Superior temporal gyrus (tissue), 1 donor: Measurements from ENCODE around the gene C11orf58.
A peak's percentile ranks its signal among the peaks of the same experiment; 100 is the strongest.

Experiments used
- DNase-seq: peaks from one replicate; pipeline ENCODE4 v3.0.0-alpha.2; 2016; ENCODE audit errors: extremely low spot score

C11orf58 gene

GRCh38 chr11:16738193-16738946, at the start of gene C11orf58:
Gene C11orf58 (plus strand): TSS chr11:16738647. CDS start chr11:16738779, 132 bp downstream.
- peak; percentile 99 for DNase-seq

- DNase-seq, result no peak
These were observed 48.4 kb upstream of the C11orf58 start for GRCh38 chr11:16690086-16690485.

DNA sequence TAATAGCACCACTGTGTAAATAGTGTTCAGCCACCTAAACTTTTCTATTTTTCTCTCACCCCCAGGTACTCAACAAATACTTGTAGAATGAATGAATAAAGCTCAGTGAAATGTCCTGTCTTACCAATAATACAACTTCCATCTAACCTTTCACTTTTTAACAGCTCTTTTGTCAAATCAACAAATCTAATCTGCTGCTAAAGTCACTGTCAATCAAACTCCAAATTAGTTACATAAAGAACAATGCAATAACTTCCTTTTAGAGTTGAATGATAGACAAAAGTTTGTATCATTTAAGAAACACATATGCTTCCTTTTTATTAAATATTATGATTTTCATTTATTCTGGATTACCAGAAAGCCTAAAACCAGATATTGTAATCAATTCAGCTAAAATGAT, 34.7 kb upstream of the C11orf58 start:
- DNase-seq, result no peak

DNA sequence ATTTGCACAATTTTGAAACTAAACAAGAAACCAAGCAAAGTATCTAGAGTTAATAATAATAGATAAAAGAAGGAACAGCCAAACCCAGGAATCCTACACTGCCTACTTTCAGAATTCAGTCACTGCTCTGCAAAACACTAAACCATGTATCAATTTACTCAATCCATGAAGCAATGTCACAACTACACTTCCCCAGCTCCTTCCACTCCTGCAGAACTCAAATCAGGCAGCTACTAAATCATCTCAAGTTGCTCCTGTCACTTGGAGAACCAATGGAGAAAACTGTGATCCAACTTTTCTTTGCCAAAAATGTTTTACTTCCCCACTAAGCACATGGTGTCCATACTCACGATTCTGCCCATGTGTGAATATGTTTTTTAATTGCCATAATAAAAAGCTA, 24.9 kb upstream of the C11orf58 start:
- no peak for DNase-seq

GRCh38 chr11:16722581-16723344, 15.7 kb upstream of the C11orf58 start:
- DNase-seq, result no peak

- no peak for DNase-seq
These were observed 10.6 kb upstream of the C11orf58 start for GRCh38 chr11:16727806-16728205.

DNA sequence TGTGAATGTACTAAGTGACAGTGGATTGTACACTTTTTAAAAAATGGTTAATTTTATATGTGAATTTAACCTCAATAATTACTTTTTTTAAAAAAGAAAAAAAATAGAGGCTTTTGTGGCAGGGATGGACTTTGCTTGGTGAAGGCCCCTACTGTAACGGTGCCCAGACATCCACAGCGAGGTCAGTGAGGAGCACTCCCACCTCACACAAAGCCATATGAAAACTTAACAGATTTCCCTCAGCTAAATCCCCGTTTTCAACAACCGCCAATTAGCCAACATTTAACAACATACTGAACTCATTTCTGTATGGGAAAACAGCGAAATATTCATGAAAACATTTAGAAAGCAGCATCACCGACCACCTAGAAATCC, 642 bp upstream of the C11orf58 start:
- DNase-seq, result no peak

DNA sequence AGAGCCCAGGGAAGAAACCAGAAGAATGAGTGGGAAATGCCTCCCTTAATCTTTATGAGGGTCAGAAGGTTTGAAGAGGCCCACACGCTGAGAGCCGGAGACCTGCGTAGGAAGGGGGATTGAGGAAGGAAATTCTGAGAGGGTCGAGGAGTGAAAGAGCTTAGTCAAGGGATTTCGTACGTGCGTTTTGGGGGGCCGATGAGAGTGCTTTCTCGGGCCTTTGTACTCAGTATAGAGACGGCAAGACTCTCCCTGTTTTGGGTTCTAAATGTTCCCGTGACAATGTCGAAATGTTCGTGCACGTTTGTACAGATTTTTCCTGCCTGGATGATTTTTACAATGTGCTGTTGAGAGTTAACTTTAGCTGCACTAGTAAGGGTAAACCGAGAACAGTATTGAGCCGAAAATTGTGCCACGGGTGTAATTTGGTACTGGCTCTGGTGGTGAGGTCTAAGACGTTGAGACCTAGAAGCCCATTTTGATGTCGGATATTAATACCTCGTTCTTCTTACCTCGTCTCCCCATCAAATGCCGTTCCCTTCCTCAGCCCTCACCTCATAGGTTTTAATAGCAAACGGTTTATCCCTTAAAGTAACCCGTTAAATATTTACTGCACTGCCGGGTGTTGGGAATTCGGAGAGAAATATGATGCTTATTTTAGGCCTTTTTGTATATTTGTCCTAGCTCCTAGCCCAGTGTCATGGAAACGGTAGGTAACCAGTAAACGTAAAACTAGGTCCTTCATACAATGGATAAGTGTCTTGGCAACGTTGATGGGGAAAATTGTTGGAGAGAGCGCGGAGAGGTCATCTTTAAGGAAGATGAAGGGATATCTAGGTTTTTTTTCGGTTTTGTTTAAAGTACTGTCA, 734 bp downstream of the C11orf58 start:
- DNase-seq, result no peak

DNA sequence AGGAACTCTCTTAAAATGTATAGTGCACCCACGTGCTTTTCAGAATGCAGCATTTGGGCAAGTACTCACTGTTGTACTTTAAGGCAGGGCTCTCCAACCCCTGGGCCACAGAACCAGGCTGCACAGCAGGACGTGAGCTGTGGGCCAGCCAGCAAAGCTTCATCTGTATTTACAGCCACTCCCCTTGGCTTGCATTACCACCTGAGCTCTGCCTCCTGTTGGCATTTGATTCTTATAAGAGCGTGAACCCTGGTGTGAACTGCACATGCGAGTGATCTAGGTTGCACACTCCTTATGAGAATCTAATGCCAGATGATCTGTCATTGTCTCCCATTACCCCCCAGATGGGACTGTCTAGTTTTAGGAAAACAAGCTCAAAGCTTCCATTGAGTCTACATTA, 3.0 kb downstream of the C11orf58 start:
- DNase-seq, result no peak

GRCh38 chr11:16743478-16743877, 5.0 kb downstream of the C11orf58 start:
- DNase-seq, result no peak

DNA sequence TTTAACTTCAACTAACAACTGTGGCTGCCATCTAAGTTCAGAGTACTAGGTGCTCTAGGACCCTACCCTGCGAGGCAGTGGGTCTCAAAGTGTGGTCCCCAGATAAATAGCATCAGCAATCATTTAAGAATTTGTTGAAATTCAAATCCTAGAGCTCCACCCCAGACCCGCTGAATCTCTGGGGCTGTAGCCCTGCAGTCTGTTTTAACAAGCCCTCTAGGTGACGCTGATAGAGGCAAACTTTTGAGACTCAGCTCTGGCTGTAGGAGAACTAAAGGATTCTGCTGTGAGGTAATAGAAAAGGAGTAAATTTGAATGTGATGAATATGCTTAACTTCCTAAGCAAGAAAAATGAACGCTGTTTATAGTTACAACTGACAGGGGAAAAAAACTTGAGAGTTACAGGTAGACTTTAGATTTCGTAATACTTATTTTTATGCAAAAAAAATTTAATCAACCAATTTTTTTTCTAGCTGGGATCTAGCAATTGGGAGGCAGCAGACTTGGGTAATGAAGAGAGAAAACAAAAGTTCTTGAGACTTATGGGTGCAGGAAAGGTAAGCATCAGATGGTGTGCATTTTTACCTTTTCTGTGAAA, 5.8 kb downstream of the C11orf58 start:
- DNase-seq, result no peak

- DNase-seq, result no peak
These were observed 7.6 kb downstream of the C11orf58 start for GRCh38 chr11:16745950-16746605.

GRCh38 chr11:16749092-16749491, 10.6 kb downstream of the C11orf58 start:
- DNase-seq, result no peak

DNA sequence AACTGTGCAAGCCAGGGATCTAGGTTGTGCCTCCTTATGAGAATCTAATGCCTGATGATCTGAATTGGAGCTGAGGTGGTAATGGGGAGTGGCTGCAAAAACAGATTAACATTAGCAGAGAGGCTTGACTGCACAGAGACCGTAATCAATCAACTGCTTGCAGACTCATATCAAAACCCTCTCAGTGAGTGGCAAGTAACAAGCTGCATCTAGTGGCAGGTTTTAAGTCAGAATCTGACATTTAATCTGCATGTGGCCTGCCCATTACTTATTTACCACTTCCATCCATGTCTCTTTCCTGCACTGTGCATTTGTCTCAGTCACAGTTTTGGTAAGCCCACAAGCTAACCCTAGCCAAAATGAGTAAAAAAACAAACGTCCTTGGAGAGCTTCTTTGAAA, 11.2 kb downstream of the C11orf58 start:
- DNase-seq, result no peak

GRCh38 chr11:16750417-16750816, 12.0 kb downstream of the C11orf58 start:
- no peak for DNase-seq

GRCh38 chr11:16758382-16759024, 20.1 kb downstream of the C11orf58 start:
- DNase-seq, result no peak

- DNase-seq, result no peak
These were observed 21.5 kb downstream of the C11orf58 start for GRCh38 chr11:16759857-16760508.

DNA sequence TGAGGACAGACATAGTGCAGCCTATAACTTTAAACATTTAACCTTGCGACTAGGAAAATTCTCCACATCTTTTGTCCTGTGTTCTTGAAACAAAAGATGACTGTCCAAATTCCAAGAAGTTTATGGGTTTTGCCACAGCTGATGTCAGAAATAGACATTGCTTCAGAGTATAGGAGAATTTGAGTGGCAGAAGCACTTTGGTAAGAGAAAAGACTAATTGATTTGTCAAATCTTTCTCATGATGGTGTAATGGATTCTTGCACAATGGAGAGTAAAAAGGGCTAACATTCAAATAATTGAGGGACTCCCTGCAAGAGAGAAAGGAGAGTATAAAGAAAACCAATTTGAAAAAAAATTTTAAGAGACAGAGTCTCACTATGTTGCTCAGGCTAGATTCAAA, 25.3 kb downstream of the C11orf58 start:
- DNase-seq, result no peak

DNA sequence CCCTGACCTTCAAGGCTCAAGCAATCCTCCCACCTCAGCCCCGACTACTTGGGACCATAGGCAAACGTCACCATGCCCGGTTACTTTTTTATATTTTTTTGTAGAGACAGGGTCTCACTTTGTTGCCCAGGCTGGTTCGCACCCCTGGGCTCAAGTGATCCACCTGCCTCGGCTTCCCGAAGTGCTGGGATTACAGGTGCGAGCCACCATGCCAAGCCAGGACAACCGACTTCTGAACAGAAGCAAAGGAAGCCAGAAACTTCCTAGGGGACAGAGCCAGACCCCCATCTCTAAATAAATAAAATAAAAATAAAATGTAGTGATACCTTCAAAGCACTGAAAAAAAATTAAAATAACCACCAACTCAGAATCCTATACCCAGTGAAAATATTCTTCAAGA, 26.4 kb downstream of the C11orf58 start:
- DNase-seq, result no peak

DNA sequence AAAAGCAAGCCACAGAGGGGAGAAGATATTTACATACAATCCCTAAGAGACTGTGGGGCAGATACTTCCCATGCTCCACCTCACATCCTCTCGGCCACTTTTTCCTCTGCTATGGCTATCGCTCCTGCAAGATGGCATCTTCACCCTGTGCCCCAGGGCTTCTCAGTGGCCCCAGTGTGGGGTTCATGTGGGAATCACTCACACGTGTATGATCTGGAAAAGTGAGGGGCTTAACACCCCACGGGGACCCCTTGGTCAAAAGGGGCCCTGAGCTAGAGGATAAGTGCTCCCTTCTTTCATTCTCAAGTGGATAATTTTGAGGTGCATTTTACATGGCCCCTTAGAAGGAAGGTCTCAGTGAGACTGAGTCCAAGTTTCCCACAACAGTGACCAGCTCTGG, 28.7 kb downstream of the C11orf58 start:
- DNase-seq, result no peak
